Panc1 (cell line): ENCODE data around the gene HPN. TPM values are rescaled to one million over a fixed set of nuclear protein-coding genes. Genes with fewer than 3 reads are reported as not detected.
"Not testable (repeated sequence)": the region's sequence is repeated elsewhere in the genome, so short reads cannot be mapped to it uniquely, and the experiment has no call there.

Experiments used
- ATAC-seq: fragments of 200-7000 bp; cut with Tn5 transposase; 2 replicates; pipeline ENCODE4 v1.9.1; 2020; ENCODE audit warnings: mild to moderate bottlenecking, moderate library complexity
- Bru-seq: library from RNA; stranded (reverse); fragments of 400-500 nt; gene quantifications from one replicate; lab custom pipeline; 2021; lab: Mats Ljungman, UMichigan
- BruChase-seq, 2 experiments: library from RNA; stranded (reverse); fragments of 400-500 nt; gene quantifications; one replicate each; lab custom pipeline; 2021; lab: Mats Ljungman, UMichigan
- BruUV-seq: library from RNA; stranded (reverse); fragments of 400-500 nt; replicated peaks from 2 replicates; lab custom pipeline; 2021; lab: Mats Ljungman, UMichigan
- CTCF ChIA-PET: fragments of 300-600 bp; sonication (Branson Sonifier 250); formaldehyde crosslinking; loops from one replicate; lab custom pipeline; 2022; ENCODE audit warnings: antibody characterized with exemption; lab: Charles Lee
- POLR2A ChIA-PET: fragments of 300-600 bp; sonication (Branson Sonifier 250); formaldehyde crosslinking; loops from one replicate; lab custom pipeline; 2022; ENCODE audit warnings: antibody characterized with exemption; lab: Charles Lee
- DNase-seq: peaks from one replicate; pipeline ENCODE4 v3.0.0-alpha.2; 2010; ENCODE audit warnings: low read depth, low spot score
- H3K27ac ChIP-seq: 2 replicates; pipeline ENCODE4 v1.5.1; 2011; ENCODE audit warnings: mild to moderate bottlenecking, low read length, inconsistent platforms
- H3K27me3 ChIP-seq: fragments of 200-500 bp; sonication (Bioruptor generic); 2 replicates; pipeline ENCODE4 v1.6.0; 2014; ENCODE audit warnings: low read length, inconsistent platforms; ENCODE audit not compliant: control insufficient read depth, insufficient read depth
- H3K36me3 ChIP-seq: fragments of 200-500 bp; sonication (Bioruptor generic); 2 replicates; pipeline ENCODE4 v1.5.1; 2014; ENCODE audit warnings: inconsistent platforms, mild to moderate bottlenecking, low read length, moderate library complexity; ENCODE audit not compliant: control insufficient read depth, insufficient read depth
- H3K4me1 ChIP-seq: 2 replicates; pipeline ENCODE4 v1.5.1; 2011; ENCODE audit warnings: inconsistent platforms, mild to moderate bottlenecking, low read length, moderate library complexity; ENCODE audit not compliant: control insufficient read depth, insufficient read depth
- H3K4me3 ChIP-seq, 2 experiments: 2 replicates each; pipeline ENCODE4 v1.5.1; 2011 to 2012; ENCODE audit warnings: low read depth in 2 of 2, low read length in 2 of 2, mild to moderate bottlenecking in 2 of 2, inconsistent platforms in 1 of 2, moderate library complexity in 1 of 2
- H3K9me3 ChIP-seq: fragments of 200-500 bp; sonication (Bioruptor generic); 2 replicates; pipeline ENCODE4 v1.5.1; 2014; ENCODE audit warnings: low read depth, mild to moderate bottlenecking, inconsistent platforms, low read length, moderate library complexity; ENCODE audit not compliant: control insufficient read depth, insufficient read depth
- CTCF ChIP-seq: fragments of 450-650 bp; IDR thresholded peaks from 2 replicates; pipeline ENCODE4 v1.5.1; 2017; ENCODE audit warnings: mild to moderate bottlenecking
- POLR2AphosphoS5 ChIP-seq: IDR thresholded peaks from 2 replicates; pipeline ENCODE4 v1.6.1; 2012; ENCODE audit warnings: mild to moderate bottlenecking, low read depth, low read length, moderate library complexity
- SIN3A ChIP-seq: IDR thresholded peaks from 2 replicates; pipeline ENCODE4 v1.6.1; 2012; ENCODE audit warnings: low read depth, mild to moderate bottlenecking, low read length, moderate library complexity, borderline replicate concordance; ENCODE audit not compliant: insufficient read depth
- TCF7L2 ChIP-seq: IDR thresholded peaks from 2 replicates; pipeline ENCODE4 v1.6.1; 2011; ENCODE audit warnings: mild to moderate bottlenecking, low read depth, low read length, inconsistent platforms
- in situ Hi-C: cut with HindIII; loops from 2 replicates; pipeline ENCODE4 v1.10.0; 2016; ENCODE audit warnings: low sequenced_read_pairs, low pct_unique_long_range_greater_than_20kb
- intact Hi-C: fragments of 100-400 bp; cut with micrococcal nuclease; formaldehyde crosslinking; loops from one replicate; pipeline ENCODE4 v1.10.0; 2022; ENCODE audit not compliant: unreplicated experiment
- long read RNA-seq: library from polyadenylated mRNA; unstranded; transcript quantifications from one replicate; pipeline ENCODE4 v2.0.0, GENCODE V29; 2021; ENCODE audit not compliant: unreplicated experiment
- polyA plus RNA-seq: library from polyadenylated mRNA; unstranded; fragments of >200 nt; gene quantifications from one replicate; pipeline ENCODE4 v1.2.1, GENCODE V29; 2012; ENCODE audit warnings: missing spikeins; ENCODE audit not compliant: insufficient read length
- total RNA-seq: library from RNA; stranded (reverse); gene quantifications from one replicate; pipeline ENCODE4 v1.2.1, GENCODE V29; 2021; ENCODE audit not compliant: unreplicated experiment
- TF ChIP-seq, protein P1 (sequence below), 2 experiments: IDR thresholded peaks; 2 replicates each; pipeline ENCODE4 v1.6.1; 2011 to 2012; ENCODE audit warnings: low read depth in 2 of 2, control low read depth in 1 of 2, low read length in 1 of 2, mild to moderate bottlenecking in 1 of 2, moderate library complexity in 1 of 2; ENCODE audit not compliant: insufficient read depth in 1 of 2

HPN gene
- total RNA-seq (0.08 TPM), Bru-seq, nascent RNA (percentile 17 among the genes with signal in this experiment), BruChase-seq, experiment 1, labeled RNA remaining after a 2-hour chase (percentile 18 among the genes with signal in this experiment), BruChase-seq, experiment 2, labeled RNA remaining after a 6-hour chase (percentile 13 among the genes with signal in this experiment)
- 0.25 TPM for polyA plus RNA-seq
- long read RNA-seq = 0 reads

- Histone ChIP-seq H3K36me3 (no peaks in the 10 kb centered on the region), H3K4me1 (peaks cover 10% of the 10 kb centered on the region), H3K9me3 (no peaks in the 10 kb centered on the region), H3K27me3 (no peaks in the 10 kb centered on the region), H3K4me3 (peak within 1 kb of the TSS in 1 of 2 experiments; percentile 3; a peak in 1 of 4 replicates), H3K27ac (no peak within 1 kb of the TSS)
- in situ Hi-C loops = no loop called here
- ChIA-PET CTCF (no interaction called here), POLR2A (no interaction called here)
- intact Hi-C loops = loop anchor here (10.0 kb wide), 1 partner anchor 53 kb away; no protein-coding TSS in a partner anchor
- no TSS peak for BruUV-seq
- DNase-seq (no peak), ATAC-seq (no peak)
- TF ChIP-seq POLR2AphosphoS5 (no peak), TCF7L2 (no peak), CTCF (no peak), SIN3A (no peak)
- TF ChIP-seq, protein P1, sequence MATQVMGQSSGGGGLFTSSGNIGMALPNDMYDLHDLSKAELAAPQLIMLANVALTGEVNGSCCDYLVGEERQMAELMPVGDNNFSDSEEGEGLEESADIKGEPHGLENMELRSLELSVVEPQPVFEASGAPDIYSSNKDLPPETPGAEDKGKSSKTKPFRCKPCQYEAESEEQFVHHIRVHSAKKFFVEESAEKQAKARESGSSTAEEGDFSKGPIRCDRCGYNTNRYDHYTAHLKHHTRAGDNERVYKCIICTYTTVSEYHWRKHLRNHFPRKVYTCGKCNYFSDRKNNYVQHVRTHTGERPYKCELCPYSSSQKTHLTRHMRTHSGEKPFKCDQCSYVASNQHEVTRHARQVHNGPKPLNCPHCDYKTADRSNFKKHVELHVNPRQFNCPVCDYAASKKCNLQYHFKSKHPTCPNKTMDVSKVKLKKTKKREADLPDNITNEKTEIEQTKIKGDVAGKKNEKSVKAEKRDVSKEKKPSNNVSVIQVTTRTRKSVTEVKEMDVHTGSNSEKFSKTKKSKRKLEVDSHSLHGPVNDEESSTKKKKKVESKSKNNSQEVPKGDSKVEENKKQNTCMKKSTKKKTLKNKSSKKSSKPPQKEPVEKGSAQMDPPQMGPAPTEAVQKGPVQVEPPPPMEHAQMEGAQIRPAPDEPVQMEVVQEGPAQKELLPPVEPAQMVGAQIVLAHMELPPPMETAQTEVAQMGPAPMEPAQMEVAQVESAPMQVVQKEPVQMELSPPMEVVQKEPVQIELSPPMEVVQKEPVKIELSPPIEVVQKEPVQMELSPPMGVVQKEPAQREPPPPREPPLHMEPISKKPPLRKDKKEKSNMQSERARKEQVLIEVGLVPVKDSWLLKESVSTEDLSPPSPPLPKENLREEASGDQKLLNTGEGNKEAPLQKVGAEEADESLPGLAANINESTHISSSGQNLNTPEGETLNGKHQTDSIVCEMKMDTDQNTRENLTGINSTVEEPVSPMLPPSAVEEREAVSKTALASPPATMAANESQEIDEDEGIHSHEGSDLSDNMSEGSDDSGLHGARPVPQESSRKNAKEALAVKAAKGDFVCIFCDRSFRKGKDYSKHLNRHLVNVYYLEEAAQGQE (IDR thresholded peaks at IDR 0.05; ENCODE audit: insufficient read depth in 1 of 2, low read depth in 2 of 2, low read length in 1 of 2) = no peak
Observed at GRCh38 chr19:35041548-35042055, at the start of gene HPN. Gene HPN (plus strand): TSS chr19:35041721. CDS start chr19:35042507, 786 bp downstream.

GRCh38 chr19:34992582-34992981 is 48.9 kb upstream of the HPN start:
- H3K9me3 ChIP-seq, H3K27ac ChIP-seq, in situ Hi-C loops, CTCF ChIA-PET, DNase-seq, intact Hi-C loops, POLR2A ChIA-PET, BruUV-seq, ATAC-seq, H3K4me3 ChIP-seq, H3K36me3 ChIP-seq, H3K27me3 ChIP-seq: not testable (repeated sequence)
- peaks cover 16% of the 10 kb centered on the region for H3K4me1 ChIP-seq

- ATAC-seq (no peak), DNase-seq (no peak)
- Histone ChIP-seq H3K9me3 (no peaks in the 10 kb centered on the region), H3K27ac (peak overlapping the region; percentile 55; the same call in 1 of the 2 replicates), H3K27me3 (no peaks in the 10 kb centered on the region), H3K36me3 (no peaks in the 10 kb centered on the region), H3K4me1 (peaks cover 22% of the 10 kb centered on the region), H3K4me3 (no peak overlapping the region)
- BruUV-seq = no TSS peak
- intact Hi-C loops (no loop called here), in situ Hi-C loops (no loop called here)
- CTCF ChIA-PET = no interaction called here
- no peak for TF ChIP-seq POLR2AphosphoS5
- no peak for TF ChIP-seq TCF7L2
- TF ChIP-seq CTCF = no peak
- TF ChIP-seq SIN3A = no peak
- TF ChIP-seq, protein P1 (IDR thresholded peaks at IDR 0.05; ENCODE audit: insufficient read depth in 1 of 2, low read depth in 2 of 2, low read length in 1 of 2) = no peak
- POLR2A ChIA-PET = no interaction called here
Observed at GRCh38 chr19:34994286-34994642, 47.3 kb upstream of the HPN start.
